ENCODE measurements around the gene KDM2B. TPM values are rescaled to one million over a fixed set of nuclear protein-coding genes. Genes with fewer than 3 reads are reported as not detected.

Gene KDM2B
- total and polyA plus RNA-seq, 2 donors (not counting 3 experiments of a cell fraction or from before 2014, with no cell fraction given) = 26.8 to 37.3 TPM

GRCh38 chr12:121561009-121561395 is 19.8 kb downstream of the KDM2B start:
- no peak overlapping the region for H2AFZ ChIP-seq (ENCODE audit: low read depth, low read length)
- dilution Hi-C loops (cut with MboI; ENCODE audit: extremely low pct_ligation_motif_present, low sequenced_read_pairs) = no loop called here
- no TSS peak for BruUV-seq (replicated peaks)

More at GRCh38 chr12:121561009-121561395, 19.8 kb downstream of the KDM2B start:
- H3K9me3 ChIP-seq (replicated peaks; ENCODE audit: control insufficient read depth, insufficient read depth, low read length) = no peaks in the 10 kb centered on the region
- FAIRE-seq (no peak), DNase-seq (ENCODE audit: low read depth, low spot score) (no peak)
- no peak overlapping the region for H3K9ac ChIP-seq (replicated peaks; ENCODE audit: extremely low read depth, insufficient read depth, low read length)
- TF ChIP-seq POLR2AphosphoS5 (IDR thresholded peaks at IDR 0.05; ENCODE audit: insufficient read depth, low read depth, low read length) (no peak), MAX (IDR thresholded peaks at IDR 0.05; ENCODE audit: insufficient read depth, insufficient read length) (no peak), CTCF (IDR thresholded peaks at IDR 0.05; ENCODE audit: extremely low read depth in 1 of 2, insufficient read depth in 1 of 2, low read depth in 1 of 2, low read length in 2 of 2) (no peak), FOS (IDR thresholded peaks at IDR 0.05; ENCODE audit: borderline replicate concordance, insufficient read depth, low read length) (no peak), GATA2 (IDR thresholded peaks at IDR 0.05; ENCODE audit: insufficient read depth, insufficient read length, low read depth, low read length) (no peak), POLR2A (IDR thresholded peaks at IDR 0.05; ENCODE audit: low read depth, low read length) (no peak), MYC (IDR thresholded peaks at IDR 0.05; ENCODE audit: low read depth, low read length) (no peak), JUN (IDR thresholded peaks at IDR 0.05; ENCODE audit: borderline replicate concordance, insufficient read depth, insufficient read length, low read depth) (no peak), EZH2 (IDR thresholded peaks at IDR 0.05; ENCODE audit: borderline replicate concordance, low read depth, low read length, severe bottlenecking) (no peak)
- no peaks in the 10 kb centered on the region for H3K27me3 ChIP-seq (ENCODE audit: control insufficient read depth in 2 of 2, insufficient read depth in 2 of 2, low read length in 2 of 2)
- no peaks in the 10 kb centered on the region for H3K4me1 ChIP-seq (ENCODE audit: control insufficient read depth, extremely low read depth, insufficient read depth, low read length)
- H3K79me2 ChIP-seq (ENCODE audit: control insufficient read depth, insufficient read depth, low read length) = no peaks in the 10 kb centered on the region
- no peaks in the 10 kb centered on the region for H4K20me1 ChIP-seq (replicated peaks; ENCODE audit: control insufficient read depth, extremely low read depth, insufficient read depth, low read length)
- ChIA-PET CTCF (interaction anchor here (1.3 kb wide), 1 partner anchor 108 kb away, joined by 9 read pairs; no protein-coding TSS in a partner anchor), POLR2A (no interaction called here)
- intact Hi-C loops (cut with micrococcal nuclease) = no loop called here
- H3K27ac ChIP-seq (ENCODE audit: insufficient read depth, low read depth, low read length) = no peak overlapping the region
- H3K9me1 ChIP-seq (replicated peaks; ENCODE audit: control insufficient read depth, extremely low read depth, insufficient read depth, low read length) = no peaks in the 10 kb centered on the region
- no peak overlapping the region for H3K4me2 ChIP-seq (ENCODE audit: insufficient read depth, low read length)
- H3K4me3 ChIP-seq (replicated peaks in 1 of 3; ENCODE audit: insufficient read depth in 1 of 3, low read depth in 1 of 3, low read length in 3 of 3) = no peak overlapping the region
- H3K36me3 ChIP-seq (ENCODE audit: control insufficient read depth in 2 of 2, extremely low read depth in 1 of 2, insufficient read depth in 2 of 2, low read length in 2 of 2) = no peaks in the 10 kb centered on the region
